HG03097 (cell line): ENCODE measurements around the gene FBXW11.

ENCODE experiments used
- ATAC-seq: cut with Tn5 transposase; IDR thresholded peaks from one replicate; pipeline ENCODE4 v1.9.1; 2021; ENCODE audit not compliant: unreplicated experiment, low FRiP score

The FBXW11 gene

GRCh38 chr5:171874234-171874633, 132.2 kb downstream of the FBXW11 start:
- no peak for ATAC-seq

GRCh38 chr5:171872666-171873065, 133.8 kb downstream of the FBXW11 start:
- ATAC-seq, result no peak

DNA sequence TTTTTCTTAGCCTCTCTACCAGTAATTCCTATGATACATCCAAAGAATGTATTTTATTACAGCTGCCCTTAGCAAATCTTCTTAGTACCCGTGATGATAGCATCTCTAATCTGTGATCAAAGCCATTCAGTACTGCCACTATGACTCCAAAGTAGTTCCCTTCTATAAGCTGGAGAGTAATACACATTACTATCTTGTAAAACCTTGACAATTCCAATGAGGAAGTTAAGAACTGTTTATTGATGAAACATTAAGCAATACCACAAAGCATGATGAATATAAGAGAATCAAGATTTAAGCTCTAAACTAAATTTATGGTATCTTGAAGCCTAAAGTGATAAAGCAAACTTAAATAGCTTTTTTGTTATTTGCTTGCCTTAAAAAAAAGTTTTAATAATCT, 134.7 kb downstream of the FBXW11 start:
- ATAC-seq, result no peak

- ATAC-seq, result no peak
Measured at GRCh38 chr5:171869956-171870355, 136.5 kb downstream of the FBXW11 start.

DNA sequence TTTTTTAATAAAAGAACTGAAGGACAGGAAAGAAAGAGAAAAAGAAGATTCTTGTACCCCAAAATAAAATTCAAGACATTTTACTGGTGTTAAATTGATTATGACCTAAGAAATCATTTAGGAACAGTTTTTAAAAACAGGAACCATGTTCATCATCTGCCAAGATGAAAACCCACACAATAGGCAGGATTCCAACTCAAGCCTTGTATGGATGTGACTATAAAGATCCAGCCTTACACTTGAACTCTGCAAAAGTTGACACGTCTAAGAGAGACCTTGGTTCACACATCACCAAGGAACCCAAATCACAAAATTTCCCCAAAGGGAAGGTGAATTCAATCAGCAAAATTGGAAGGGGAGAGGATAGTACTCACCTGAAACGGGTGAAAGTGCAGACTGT, 138.2 kb downstream of the FBXW11 start:
- no peak for ATAC-seq

- ATAC-seq, result no peak
Measured at GRCh38 chr5:171867786-171868185, 138.7 kb downstream of the FBXW11 start.

- ATAC-seq, result no peak
Measured at GRCh38 chr5:171865471-171865870, 141.0 kb downstream of the FBXW11 start.

GRCh38 chr5:171863935-171864334, 142.5 kb downstream of the FBXW11 start:
- ATAC-seq, result no peak

DNA sequence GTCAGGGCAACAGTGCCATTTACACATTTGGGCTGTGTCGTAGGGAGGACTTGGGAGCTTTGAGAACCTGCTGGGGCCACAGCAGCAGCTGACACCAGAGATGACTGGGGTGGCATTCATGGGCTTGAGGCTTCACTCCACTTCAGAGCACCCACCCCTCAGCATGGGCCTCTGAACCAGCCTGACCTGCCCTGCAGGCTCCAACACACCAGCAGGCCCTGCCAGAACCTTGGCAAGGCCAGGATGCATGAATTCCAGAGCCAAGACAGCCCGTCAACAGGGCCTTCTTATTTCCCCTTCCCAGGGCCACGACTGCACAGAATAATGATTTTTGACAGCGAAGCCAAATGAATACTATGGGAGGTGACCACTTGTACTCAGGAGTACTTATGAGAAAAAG, 143.8 kb downstream of the FBXW11 start:
- ATAC-seq, result no peak

GRCh38 chr5:171861381-171861780, 145.1 kb downstream of the FBXW11 start:
- no peak for ATAC-seq

DNA sequence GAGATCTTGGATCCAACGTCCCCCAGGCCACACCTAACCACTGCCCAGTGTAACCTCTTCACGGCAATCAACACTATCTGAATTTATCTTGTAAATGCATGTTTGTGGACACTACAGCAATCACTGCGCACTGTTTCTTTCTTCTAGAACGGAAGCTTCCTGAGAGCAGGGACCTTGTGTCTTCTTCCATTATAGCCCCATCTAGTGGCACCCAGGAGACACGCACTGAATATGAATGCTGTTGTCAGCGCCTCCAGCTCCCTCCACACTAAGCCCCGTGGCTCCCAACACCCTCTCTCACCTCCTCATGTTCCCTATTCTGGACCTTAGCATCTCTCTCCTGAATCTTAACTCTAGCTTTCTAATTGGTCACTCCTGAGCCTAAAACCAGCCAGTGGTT, 148.1 kb downstream of the FBXW11 start:
- no peak for ATAC-seq

- ATAC-seq, result no peak
Measured at GRCh38 chr5:171857489-171857876, 149.0 kb downstream of the FBXW11 start.

DNA sequence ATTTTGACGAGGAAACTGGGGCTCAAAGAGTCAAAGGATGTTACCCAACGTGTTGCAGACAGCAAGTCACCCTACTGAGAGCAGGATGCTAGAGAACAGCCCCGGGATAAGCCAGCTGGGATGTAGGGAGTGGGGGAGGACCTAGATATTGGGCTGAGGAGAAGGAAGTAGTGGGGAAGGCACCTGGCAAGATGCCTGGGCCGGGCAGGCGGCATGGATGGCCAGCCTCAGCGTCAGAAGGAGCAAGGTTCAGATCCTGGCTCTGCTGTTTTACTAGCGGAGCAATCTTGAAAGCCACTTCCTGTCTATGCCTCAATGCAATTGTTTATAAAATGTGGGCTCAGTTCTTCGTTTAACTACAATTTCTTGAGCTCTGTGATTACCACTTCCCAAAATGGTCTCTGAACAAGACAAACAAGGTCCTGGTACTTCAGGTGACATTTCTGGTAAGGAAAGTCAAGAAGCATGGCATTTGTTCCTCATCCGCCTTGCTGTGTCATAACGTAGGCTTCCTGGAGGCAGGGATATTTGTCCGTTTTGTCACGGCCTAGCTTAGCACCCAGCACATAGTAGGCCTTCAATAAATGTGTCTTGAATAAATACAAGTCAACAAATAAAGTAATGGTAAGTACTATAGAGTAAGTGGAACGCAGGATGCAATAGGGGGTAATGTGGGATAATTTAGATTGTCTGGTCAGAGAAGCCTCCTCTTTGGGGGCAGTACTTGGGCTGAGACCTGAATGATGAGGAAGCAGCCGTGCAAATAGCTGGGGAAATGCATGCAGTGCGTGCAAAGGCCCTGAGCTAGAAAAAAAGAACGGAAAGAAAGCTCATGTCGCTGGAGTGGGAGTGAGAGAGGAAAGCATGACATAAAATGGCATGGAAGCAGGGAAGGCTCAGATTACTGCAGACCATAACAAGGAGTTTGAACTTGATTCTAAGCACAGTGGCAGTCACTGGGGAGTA, 150.4 kb downstream of the FBXW11 start:
- ATAC-seq, result no peak

DNA sequence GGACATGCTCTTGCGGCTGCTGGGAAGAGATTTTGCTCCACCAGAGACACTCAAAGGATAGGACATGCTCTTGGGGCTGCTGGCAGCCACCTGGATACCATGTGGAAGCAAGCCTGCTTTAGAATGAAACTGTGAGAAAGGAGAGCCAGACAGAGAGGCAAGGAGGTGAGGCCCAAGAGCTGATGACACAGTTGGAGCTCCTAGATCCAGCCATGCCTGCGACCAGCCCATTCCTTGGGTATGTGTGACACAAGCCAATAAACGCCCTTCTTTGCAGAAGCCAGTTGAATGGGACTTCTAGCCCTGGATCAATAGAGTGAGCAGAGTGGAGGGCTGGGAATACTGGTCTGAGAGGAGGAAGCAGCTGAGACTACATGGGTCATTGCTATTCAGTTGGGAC, 151.2 kb downstream of the FBXW11 start:
- no peak for ATAC-seq

DNA sequence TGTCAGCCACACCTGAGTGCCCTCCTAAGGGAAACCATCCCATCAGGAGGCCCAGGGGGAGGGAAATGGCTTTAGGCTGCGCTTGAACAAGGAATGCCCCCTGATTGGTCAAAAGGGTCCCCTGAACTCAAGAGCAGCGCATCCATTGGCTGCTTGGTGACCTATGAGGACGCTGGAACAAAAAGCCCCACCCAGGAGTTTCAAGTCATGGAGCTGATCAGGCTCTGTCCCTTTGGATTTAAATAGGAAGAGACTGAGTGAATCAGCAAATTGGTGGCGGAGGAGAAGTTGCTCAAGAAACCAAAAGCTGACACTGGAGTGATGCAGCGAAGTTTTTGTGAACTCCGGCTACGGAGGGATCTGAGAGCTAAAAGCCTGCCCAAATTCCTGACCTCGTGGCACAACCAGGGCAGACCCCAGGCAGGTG, 154.2 kb downstream of the FBXW11 start:
- no peak for ATAC-seq

- ATAC-seq, result no peak
Measured at GRCh38 chr5:171851251-171851650, 155.2 kb downstream of the FBXW11 start.

GRCh38 chr5:171850324-171850947, 156.0 kb downstream of the FBXW11 start:
- ATAC-seq, result no peak

- ATAC-seq, result no peak
Measured at GRCh38 chr5:171849585-171850323, 156.7 kb downstream of the FBXW11 start.

DNA sequence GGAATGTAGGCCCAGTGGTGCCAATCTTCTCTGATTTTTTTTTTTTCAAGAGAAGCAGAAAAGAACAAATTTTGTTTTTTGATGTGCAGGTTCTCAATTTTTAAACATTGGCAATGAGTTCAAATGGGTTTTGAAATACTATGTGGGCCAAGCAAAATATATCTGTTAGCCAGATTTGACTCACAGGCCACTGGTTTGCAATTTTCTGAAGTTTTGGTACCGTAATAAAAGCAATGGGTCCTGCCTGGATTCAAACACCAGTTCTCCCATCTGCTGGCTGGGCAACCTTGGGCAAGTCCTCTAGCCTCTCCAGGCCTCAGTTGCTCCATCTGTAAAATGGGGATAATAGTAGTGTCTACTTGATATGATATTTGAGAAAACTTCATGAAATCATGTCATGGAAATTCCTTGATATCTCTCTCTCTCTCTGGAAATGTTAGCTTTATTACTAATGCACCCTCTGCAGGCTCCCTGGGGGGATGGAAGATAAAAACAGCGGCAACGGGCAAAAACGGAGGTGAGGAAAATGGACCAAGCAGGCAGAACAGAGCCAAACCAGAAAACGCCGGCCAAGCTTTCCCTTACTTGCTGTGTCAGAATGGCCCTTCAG, 157.4 kb downstream of the FBXW11 start:
- no peak for ATAC-seq

GRCh38 chr5:171848486-171848885, 158.0 kb downstream of the FBXW11 start:
- no peak for ATAC-seq

- no peak for ATAC-seq
Measured at GRCh38 chr5:171848006-171848405, 158.4 kb downstream of the FBXW11 start.
